ENCODE data around the gene SGCG. TPM values are rescaled to one million over a fixed set of nuclear protein-coding genes. Genes with fewer than 3 reads are reported as not detected.

SGCG gene
- total RNA-seq, 1 experiment from 2014 or later = 0.51 TPM

GRCh38 chr13:23330356-23330755 is 149.6 kb downstream of the SGCG start:
- no peak for DNase-seq (ENCODE audit: low read depth)

- DNase-seq (ENCODE audit: low read depth) = no peak
Observed at GRCh38 chr13:23339225-23339624, 158.4 kb downstream of the SGCG start.

- DNase-seq (ENCODE audit: low read depth) = no peak
Observed at GRCh38 chr13:23344931-23345595, 164.3 kb downstream of the SGCG start.

- no peak for DNase-seq (ENCODE audit: low read depth)
Observed at GRCh38 chr13:23347601-23348000, 166.8 kb downstream of the SGCG start.

- no peak for DNase-seq (ENCODE audit: low read depth)
Observed at GRCh38 chr13:23348262-23349127, 167.7 kb downstream of the SGCG start.

- DNase-seq (ENCODE audit: low read depth) = no peak
Observed at GRCh38 chr13:23349161-23349897, 168.6 kb downstream of the SGCG start.

GRCh38 chr13:23350009-23350408 is 169.2 kb downstream of the SGCG start:
- no peak for DNase-seq (ENCODE audit: low read depth)

- no peak for DNase-seq (ENCODE audit: low read depth)
Observed at GRCh38 chr13:23352161-23352560, 171.4 kb downstream of the SGCG start.

- no peak for DNase-seq (ENCODE audit: low read depth)
Observed at GRCh38 chr13:23354520-23354919, 173.7 kb downstream of the SGCG start.

- no peak for DNase-seq (ENCODE audit: low read depth)
Observed at GRCh38 chr13:23356368-23356767, 175.6 kb downstream of the SGCG start.

- no peak for DNase-seq (ENCODE audit: low read depth)
Observed at GRCh38 chr13:23357349-23357748, 176.6 kb downstream of the SGCG start.

GRCh38 chr13:23359882-23360281 is 179.1 kb downstream of the SGCG start:
- no peak for DNase-seq (ENCODE audit: low read depth)

GRCh38 chr13:23365652-23366051 is 184.9 kb downstream of the SGCG start:
- DNase-seq (ENCODE audit: low read depth) = no peak

GRCh38 chr13:23367907-23368306 is 187.1 kb downstream of the SGCG start:
- no peak for DNase-seq (ENCODE audit: low read depth)

GRCh38 chr13:23372264-23372906 is 191.6 kb downstream of the SGCG start:
- no peak for DNase-seq (ENCODE audit: low read depth)
